PC-9 (cell line): Measurements from ENCODE around the gene EPB41L4B. TPM values are rescaled to one million over a fixed set of nuclear protein-coding genes. Genes with fewer than 3 reads are reported as not detected.

ENCODE experiments used
- BruUV-seq: library from RNA; stranded (reverse); fragments of 400-500 nt; replicated peaks from 2 replicates; lab custom pipeline; 2021; lab: Mats Ljungman, UMichigan
- CTCF ChIA-PET: fragments of 300-600 bp; sonication (Branson Sonifier 250); formaldehyde crosslinking; loops from one replicate; lab custom pipeline; 2022; ENCODE audit warnings: antibody characterized with exemption; lab: Charles Lee
- POLR2A ChIA-PET: fragments of 300-600 bp; sonication (Branson Sonifier 250); formaldehyde crosslinking; loops from one replicate; lab custom pipeline; 2022; ENCODE audit warnings: antibody characterized with exemption; ENCODE audit not compliant: unreplicated experiment; lab: Charles Lee
- DNase-seq, 2 experiments: peaks; one replicate each; pipeline versions ENCODE4 v3.0.0 to v3.0.0-alpha.2; 2015 to 2022; ENCODE audit warnings: mixed read lengths in 1 of 2
- H2AFZ ChIP-seq: fragments of 200-600 bp; sonication (generic); 2 replicates; pipeline ENCODE4 v1.8.1; 2017; ENCODE audit warnings: antibody characterized with exemption
- H3F3A ChIP-seq: fragments of 200-600 bp; sonication (generic); 2 replicates; pipeline ENCODE4 v1.8.1; 2017; ENCODE audit warnings: antibody characterized with exemption, mild to moderate bottlenecking, low read depth; ENCODE audit not compliant: insufficient read depth
- H3K27ac ChIP-seq: fragments of 200-600 bp; sonication (generic); 2 replicates; pipeline ENCODE4 v1.6.1; 2016; ENCODE audit warnings: mixed run types
- H3K27me3 ChIP-seq: fragments of 200-600 bp; sonication (generic); 2 replicates; pipeline ENCODE4 v1.6.1; 2016; ENCODE audit warnings: low read depth, mixed run types; ENCODE audit not compliant: insufficient read depth
- H3K36me3 ChIP-seq: fragments of 200-600 bp; sonication (generic); 2 replicates; pipeline ENCODE4 v1.6.1; 2016; ENCODE audit warnings: low read depth, mixed run types
- H3K4me1 ChIP-seq: fragments of 200-600 bp; sonication (generic); replicated peaks from 2 replicates; pipeline ENCODE4 v1.6.1; 2016; ENCODE audit warnings: mixed run types; ENCODE audit not compliant: insufficient read depth
- H3K4me2 ChIP-seq: fragments of 200-600 bp; sonication (generic); 2 replicates; pipeline ENCODE4 v1.6.1; 2017; ENCODE audit warnings: mixed run types
- H3K4me3 ChIP-seq: fragments of 200-600 bp; sonication (generic); 2 replicates; pipeline ENCODE4 v1.6.1; 2016; ENCODE audit warnings: mixed run types
- H3K79me2 ChIP-seq: fragments of 200-600 bp; sonication (generic); 2 replicates; pipeline ENCODE4 v1.6.1; 2017; ENCODE audit warnings: low read depth, mixed run types
- H3K9me2 ChIP-seq: fragments of 200-600 bp; sonication (generic); 2 replicates; pipeline ENCODE4 v1.8.1; 2017; ENCODE audit warnings: mild to moderate bottlenecking; ENCODE audit not compliant: insufficient read depth
- H3K9me3 ChIP-seq: fragments of 200-600 bp; sonication (generic); 2 replicates; pipeline ENCODE4 v1.8.1; 2016; ENCODE audit warnings: low read depth; ENCODE audit not compliant: insufficient read depth
- H4K20me1 ChIP-seq: fragments of 200-600 bp; sonication (generic); 2 replicates; pipeline ENCODE4 v1.8.1; 2017; ENCODE audit not compliant: insufficient read depth
- CTCF ChIP-seq: fragments of 200-600 bp; sonication (generic); conservative IDR thresholded peaks from 2 replicates; pipeline ENCODE4 v1.6.1; 2017; ENCODE audit warnings: mixed run types, antibody characterized with exemption, mild to moderate bottlenecking, moderate library complexity
- EZH2 ChIP-seq: fragments of 200-600 bp; sonication (generic); IDR thresholded peaks from 2 replicates; pipeline ENCODE4 v1.8.0; 2017; ENCODE audit warnings: antibody characterized with exemption, low read depth
- intact Hi-C: fragments of 100-400 bp; cut with micrococcal nuclease; formaldehyde crosslinking; loops from one replicate; pipeline ENCODE4 v1.10.0; 2022; ENCODE audit not compliant: unreplicated experiment
- total RNA-seq: library from RNA; stranded (reverse); gene quantifications from 2 replicates; pipeline ENCODE4 v1.2.3, GENCODE V29; 2021

EPB41L4B gene
- total RNA-seq, 1 experiment from 2014 or later = 4.2 TPM

DNA sequence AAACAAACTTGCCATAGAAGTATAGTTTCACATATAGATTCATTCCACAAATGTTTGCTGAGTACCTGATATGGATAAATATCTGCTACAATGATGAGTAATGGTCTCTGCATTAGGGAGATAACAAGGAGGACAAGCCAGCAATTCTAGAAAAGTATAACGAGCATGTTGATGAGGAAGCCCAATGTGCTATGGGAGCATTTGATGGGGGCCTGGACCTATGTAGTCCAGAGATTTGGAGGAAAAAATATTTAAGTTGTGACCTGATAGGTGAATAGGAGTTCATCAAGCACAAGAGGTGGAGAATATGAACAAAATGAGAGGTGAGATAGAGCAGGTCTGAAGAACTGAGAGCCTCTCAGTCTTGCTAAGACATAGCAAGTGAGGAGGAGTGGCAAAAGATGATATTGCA is 186.7 kb downstream of the EPB41L4B start:
- ChIA-PET POLR2A (no interaction called here), CTCF (no interaction called here)
- Histone ChIP-seq H3K27ac (no peak overlapping the region), H3K79me2 (no peaks in the 10 kb centered on the region), H3K36me3 (no peaks in the 10 kb centered on the region), H3K9me2 (no peaks in the 10 kb centered on the region), H4K20me1 (no peaks in the 10 kb centered on the region), H3K4me1 (no peaks in the 10 kb centered on the region), H3K9me3 (no peaks in the 10 kb centered on the region), H2AFZ (no peak overlapping the region), H3K4me3 (no peak overlapping the region), H3K27me3 (no peaks in the 10 kb centered on the region), H3K4me2 (no peak overlapping the region), H3F3A (no peaks in the 10 kb centered on the region)
- no peak for TF ChIP-seq CTCF
- TF ChIP-seq EZH2 = no peak
- no peak for DNase-seq
- BruUV-seq = no TSS peak
- intact Hi-C loops = no loop called here

DNA sequence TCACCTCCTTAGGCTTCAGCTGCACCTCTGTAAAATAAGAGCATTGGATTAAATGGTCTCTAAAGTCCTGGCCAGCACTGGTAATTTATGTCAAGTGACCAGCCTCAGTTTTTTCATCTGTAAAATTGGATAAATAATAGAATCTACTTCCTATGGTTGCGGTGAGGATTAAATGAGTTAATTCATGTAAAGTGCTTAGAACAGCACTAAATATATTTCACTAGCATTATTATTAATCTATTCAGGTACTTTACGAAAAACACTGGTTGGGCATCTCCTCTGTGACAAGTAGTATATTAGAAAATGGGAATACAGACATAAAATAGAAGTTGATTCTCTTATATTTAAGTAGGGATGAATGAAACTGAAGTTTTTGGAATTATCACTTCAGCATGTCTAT is 187.3 kb downstream of the EPB41L4B start:
- no TSS peak for BruUV-seq
- intact Hi-C loops = no loop called here
- no peaks in the 10 kb centered on the region for H3F3A ChIP-seq
- H4K20me1 ChIP-seq = no peaks in the 10 kb centered on the region
- POLR2A ChIA-PET = no interaction called here
- CTCF ChIA-PET = no interaction called here
- no peak overlapping the region for H3K4me2 ChIP-seq
- no peaks in the 10 kb centered on the region for H3K79me2 ChIP-seq
- H3K27ac ChIP-seq = no peak overlapping the region
- H3K36me3 ChIP-seq = no peaks in the 10 kb centered on the region
- no peak for DNase-seq
- no peak overlapping the region for H3K4me3 ChIP-seq
- TF ChIP-seq CTCF = no peak
- TF ChIP-seq EZH2 = no peak
- no peaks in the 10 kb centered on the region for H3K4me1 ChIP-seq
- H3K9me2 ChIP-seq = no peaks in the 10 kb centered on the region
- H2AFZ ChIP-seq = no peak overlapping the region
- no peaks in the 10 kb centered on the region for H3K9me3 ChIP-seq
- H3K27me3 ChIP-seq = no peaks in the 10 kb centered on the region

- Histone ChIP-seq H3K9me3 (no peaks in the 10 kb centered on the region), H3K79me2 (no peaks in the 10 kb centered on the region), H4K20me1 (no peaks in the 10 kb centered on the region), H3K27ac (no peak overlapping the region), H3K4me3 (no peak overlapping the region), H3K36me3 (no peaks in the 10 kb centered on the region), H3F3A (no peaks in the 10 kb centered on the region), H3K27me3 (no peaks in the 10 kb centered on the region), H3K4me2 (no peak overlapping the region), H3K4me1 (no peaks in the 10 kb centered on the region), H3K9me2 (no peaks in the 10 kb centered on the region), H2AFZ (no peak overlapping the region)
- TF ChIP-seq CTCF (no peak), EZH2 (no peak)
- CTCF ChIA-PET = no interaction called here
- BruUV-seq = no TSS peak
- POLR2A ChIA-PET = no interaction called here
- intact Hi-C loops = no loop called here
- DNase-seq = no peak
These were observed 188.3 kb downstream of the EPB41L4B start for GRCh38 chr9:109132567-109133021.
